PC-3 (cell line): ENCODE measurements around the gene SPSB4. TPM values are rescaled to one million over a fixed set of nuclear protein-coding genes. Genes with fewer than 3 reads are reported as not detected.

ENCODE experiments used
- ATAC-seq: fragments of 200-7000 bp; cut with Tn5 transposase; 2 replicates; pipeline ENCODE4 v1.9.1; 2020; ENCODE audit warnings: mild to moderate bottlenecking, moderate library complexity
- BruUV-seq: library from RNA; stranded (reverse); fragments of 400-500 nt; replicated peaks from 2 replicates; lab custom pipeline; 2021; lab: Mats Ljungman, UMichigan
- CTCF ChIA-PET: fragments of 300-600 bp; sonication (Branson Sonifier 250); formaldehyde crosslinking; loops from one replicate; lab custom pipeline; 2022; ENCODE audit warnings: antibody characterized with exemption; lab: Charles Lee
- POLR2A ChIA-PET: fragments of 300-600 bp; sonication (Branson Sonifier 250); formaldehyde crosslinking; loops from one replicate; lab custom pipeline; 2022; ENCODE audit warnings: antibody characterized with exemption; ENCODE audit not compliant: unreplicated experiment; lab: Charles Lee
- DNase-seq: peaks from one replicate; pipeline ENCODE4 v3.0.0-alpha.2; 2015
- H2AFZ ChIP-seq: fragments of 300-600 bp; sonication (generic); 2 replicates; pipeline ENCODE4 v1.6.0; 2016; ENCODE audit warnings: antibody characterized with exemption, low read length
- H3F3A ChIP-seq: fragments of 300-600 bp; sonication (generic); one replicate; pipeline ENCODE4 v1.6.0; 2017; ENCODE audit warnings: antibody characterized with exemption, low read length, control low read depth, mild to moderate bottlenecking; ENCODE audit not compliant: unreplicated experiment
- H3K27ac ChIP-seq: fragments of 300-600 bp; sonication (generic); 2 replicates; pipeline ENCODE4 v1.5.1; 2016; ENCODE audit warnings: mild to moderate bottlenecking, low read length
- H3K27me3 ChIP-seq: fragments of 300-600 bp; sonication (generic); 2 replicates; pipeline ENCODE4 v1.6.1; 2016; ENCODE audit warnings: low read length, mixed read lengths
- H3K36me3 ChIP-seq: fragments of 300-600 bp; sonication (generic); 2 replicates; pipeline ENCODE4 v1.6.1; 2016; ENCODE audit warnings: low read depth, mixed run types, low read length, mixed read lengths
- H3K4me1 ChIP-seq: fragments of 300-600 bp; sonication (generic); 2 replicates; pipeline ENCODE4 v1.5.1; 2016; ENCODE audit warnings: low read length; ENCODE audit not compliant: insufficient read depth
- H3K4me2 ChIP-seq: fragments of 300-600 bp; sonication (generic); 2 replicates; pipeline ENCODE4 v1.6.0; 2016; ENCODE audit warnings: low read length
- H3K4me3 ChIP-seq: fragments of 300-600 bp; sonication (generic); 2 replicates; pipeline ENCODE4 v1.5.1; 2016; ENCODE audit warnings: mild to moderate bottlenecking, low read length, mixed read lengths
- H3K79me2 ChIP-seq: fragments of 300-600 bp; sonication (generic); 2 replicates; pipeline ENCODE4 v1.6.1; 2017; ENCODE audit warnings: low read length, mixed read lengths
- H3K9ac ChIP-seq: fragments of 300-600 bp; sonication (generic); 2 replicates; pipeline ENCODE4 v1.6.0; 2016; ENCODE audit warnings: mild to moderate bottlenecking, low read length
- H3K9me2 ChIP-seq: fragments of 300-600 bp; sonication (generic); replicated peaks from 2 replicates; pipeline ENCODE4 v1.6.1; 2016; ENCODE audit warnings: mixed run types, low read length, mixed read lengths
- H3K9me3 ChIP-seq: fragments of 300-600 bp; sonication (generic); 2 replicates; pipeline ENCODE4 v1.6.1; 2016; ENCODE audit warnings: low read length, mixed read lengths
- H4K20me1 ChIP-seq: fragments of 300-600 bp; sonication (generic); 2 replicates; pipeline ENCODE4 v1.6.1; 2016; ENCODE audit warnings: low read length, mixed read lengths
- CTCF ChIP-seq: fragments of 300-600 bp; sonication (generic); conservative IDR thresholded peaks from 2 replicates; pipeline ENCODE4 v1.5.1; 2017; ENCODE audit warnings: antibody characterized with exemption, low read depth, mild to moderate bottlenecking, low read length
- EZH2 ChIP-seq: fragments of 300-600 bp; sonication (generic); IDR thresholded peaks from one replicate; pipeline ENCODE4 v1.6.1; 2017; ENCODE audit warnings: antibody characterized with exemption, mild to moderate bottlenecking, low read length; ENCODE audit not compliant: unreplicated experiment
- EZH2phosphoT487 ChIP-seq: fragments of 300-600 bp; sonication (generic); IDR thresholded peaks from 2 replicates; pipeline ENCODE4 v1.6.1; 2018; ENCODE audit warnings: mild to moderate bottlenecking, antibody characterized with exemption, low read length, borderline replicate concordance
- intact Hi-C: fragments of 100-400 bp; cut with micrococcal nuclease; formaldehyde crosslinking; loops from 2 replicates; pipeline ENCODE4 v1.9.0; 2023
- total RNA-seq: library from RNA; depleted of rRNA; stranded (reverse); fragments of >200 nt; gene quantifications from 2 replicates; pipeline ENCODE4 v1.2.3, GENCODE V29; 2014

SPSB4 gene
- total RNA-seq, 1 experiment from 2014 or later: not detected

- Histone ChIP-seq H3K4me3 (no peak overlapping the region), H4K20me1 (no peaks in the 10 kb centered on the region), H3K4me1 (no peaks in the 10 kb centered on the region), H3K27me3 (peaks cover 5% of the 10 kb centered on the region; the same call in 1 of the 2 replicates), H2AFZ (no peak overlapping the region), H3K4me2 (no peak overlapping the region), H3K27ac (no peak overlapping the region), H3K36me3 (no peaks in the 10 kb centered on the region), H3F3A (no peaks in the 10 kb centered on the region), H3K9me3 (no peaks in the 10 kb centered on the region), H3K79me2 (no peaks in the 10 kb centered on the region), H3K9ac (no peak overlapping the region), H3K9me2 (no peaks in the 10 kb centered on the region)
- intact Hi-C loops: no loop called here
- DNase-seq: no peak
- ATAC-seq: no peak
- no peak for TF ChIP-seq EZH2phosphoT487
- no peak for TF ChIP-seq CTCF
- no peak for TF ChIP-seq EZH2
- POLR2A ChIA-PET: no interaction called here
- CTCF ChIA-PET: no interaction called here
- no TSS peak for BruUV-seq
These were observed 38.4 kb downstream of the SPSB4 start for GRCh38 chr3:141089339-141090152.

GRCh38 chr3:141091426-141091825 is 40.3 kb downstream of the SPSB4 start:
- DNase-seq (no peak), ATAC-seq (no peak)
- Histone ChIP-seq H3K9ac (no peak overlapping the region), H3K36me3 (no peaks in the 10 kb centered on the region), H4K20me1 (no peaks in the 10 kb centered on the region), H3K9me3 (no peaks in the 10 kb centered on the region), H3F3A (no peaks in the 10 kb centered on the region), H2AFZ (no peak overlapping the region), H3K79me2 (no peaks in the 10 kb centered on the region), H3K4me2 (no peak overlapping the region), H3K27ac (no peak overlapping the region), H3K4me1 (no peaks in the 10 kb centered on the region), H3K9me2 (no peaks in the 10 kb centered on the region), H3K27me3 (peaks cover 5% of the 10 kb centered on the region; the same call in 1 of the 2 replicates), H3K4me3 (no peak overlapping the region)
- no TSS peak for BruUV-seq
- POLR2A ChIA-PET: no interaction called here
- TF ChIP-seq CTCF (no peak), EZH2 (no peak), EZH2phosphoT487 (no peak)
- intact Hi-C loops: no loop called here
- CTCF ChIA-PET: no interaction called here

- BruUV-seq: no TSS peak
- intact Hi-C loops: no loop called here
- H3K27ac ChIP-seq: no peak overlapping the region
- H3K27me3 ChIP-seq: peaks cover 5% of the 10 kb centered on the region; the same call in 1 of the 2 replicates
- no peaks in the 10 kb centered on the region for H3K79me2 ChIP-seq
- H3K9me2 ChIP-seq: no peaks in the 10 kb centered on the region
- H3K4me1 ChIP-seq: no peaks in the 10 kb centered on the region
- ChIA-PET CTCF (no interaction called here), POLR2A (no interaction called here)
- no peak overlapping the region for H3K4me2 ChIP-seq
- DNase-seq (no peak), ATAC-seq (no peak)
- no peaks in the 10 kb centered on the region for H4K20me1 ChIP-seq
- no peaks in the 10 kb centered on the region for H3F3A ChIP-seq
- TF ChIP-seq EZH2: no peak
- no peak overlapping the region for H3K9ac ChIP-seq
- H3K36me3 ChIP-seq: no peaks in the 10 kb centered on the region
- H3K4me3 ChIP-seq: no peak overlapping the region
- no peaks in the 10 kb centered on the region for H3K9me3 ChIP-seq
- H2AFZ ChIP-seq: no peak overlapping the region
These were observed 41.5 kb downstream of the SPSB4 start for GRCh38 chr3:141092663-141093062.
